HG03439 (cell line): Measurements from ENCODE around the gene ATF7IP2.
"Not testable (repeated sequence)": the region's sequence is repeated elsewhere in the genome, so short reads cannot be mapped to it uniquely, and the experiment has no call there.

Experiments used
- ATAC-seq: cut with Tn5 transposase; IDR thresholded peaks from one replicate; pipeline ENCODE4 v1.9.1; 2021; ENCODE audit warnings: mild to moderate bottlenecking, moderate library complexity; ENCODE audit not compliant: unreplicated experiment

Gene ATF7IP2

GRCh38 chr16:10505286-10505685 lies 119.4 kb downstream of the ATF7IP2 start:
- ATAC-seq = not testable (repeated sequence)

- peak; percentile 68 for ATAC-seq
Measured at GRCh38 chr16:10509534-10510025, 123.7 kb downstream of the ATF7IP2 start.

DNA sequence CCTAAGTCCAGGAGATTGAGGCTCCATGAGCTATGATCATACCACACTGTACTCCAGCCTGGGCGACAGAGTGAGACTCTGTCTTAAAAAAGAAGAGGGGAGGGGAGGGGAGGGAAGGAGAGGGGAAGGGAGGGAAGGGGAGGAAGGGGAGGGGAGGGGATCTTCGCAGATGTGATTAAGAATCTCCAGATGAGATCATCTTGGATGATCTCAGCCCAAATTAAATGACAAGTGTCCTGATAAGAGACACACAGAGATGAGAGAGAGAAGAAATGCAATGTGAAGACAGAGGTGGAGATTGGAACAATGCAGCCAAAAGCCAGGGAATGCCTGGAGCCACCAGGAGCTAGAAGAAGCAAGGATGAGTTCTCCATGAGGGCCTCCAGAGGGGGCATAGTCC lies 124.4 kb downstream of the ATF7IP2 start:
- no peak for ATAC-seq

GRCh38 chr16:10511829-10512228 lies 126.0 kb downstream of the ATF7IP2 start:
- ATAC-seq = no peak

GRCh38 chr16:10514369-10515055 lies 128.7 kb downstream of the ATF7IP2 start:
- no peak for ATAC-seq

GRCh38 chr16:10517868-10518267 lies 132.0 kb downstream of the ATF7IP2 start:
- no peak for ATAC-seq

GRCh38 chr16:10518479-10519041 lies 132.7 kb downstream of the ATF7IP2 start:
- no peak for ATAC-seq

- ATAC-seq = no peak
Measured at GRCh38 chr16:10519297-10519696, 133.4 kb downstream of the ATF7IP2 start.

GRCh38 chr16:10519929-10520868 lies 134.3 kb downstream of the ATF7IP2 start:
- no peak for ATAC-seq

- no peak for ATAC-seq
Measured at GRCh38 chr16:10520869-10521578, 135.2 kb downstream of the ATF7IP2 start.

DNA sequence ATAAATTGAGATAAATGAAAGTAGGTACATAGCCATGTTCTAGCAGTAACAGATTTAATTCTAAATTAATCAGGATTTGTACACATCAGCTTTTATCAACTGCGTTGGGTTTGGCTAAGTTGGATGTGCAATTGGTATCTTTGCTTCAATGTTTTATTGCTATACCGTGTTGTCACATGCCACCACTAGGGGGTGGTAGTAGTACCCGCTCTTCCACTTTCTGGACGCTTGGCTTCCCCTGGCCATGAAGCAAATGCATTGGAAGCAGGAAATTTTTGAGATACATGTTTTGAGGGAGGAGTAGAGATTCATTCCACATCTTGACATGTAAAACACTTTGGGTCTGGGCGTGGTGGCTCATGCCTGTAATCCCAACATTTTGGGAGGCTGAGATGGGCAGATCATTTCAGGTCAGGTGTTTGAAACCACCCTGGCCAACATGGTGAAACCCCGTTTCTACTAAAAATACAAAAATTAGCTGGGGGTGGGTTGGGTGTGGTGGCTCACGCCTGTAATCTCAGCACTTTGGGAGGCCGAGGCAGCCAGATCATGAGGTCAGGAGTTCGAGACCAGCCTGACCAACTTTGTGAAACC lies 135.9 kb downstream of the ATF7IP2 start:
- no peak for ATAC-seq

DNA sequence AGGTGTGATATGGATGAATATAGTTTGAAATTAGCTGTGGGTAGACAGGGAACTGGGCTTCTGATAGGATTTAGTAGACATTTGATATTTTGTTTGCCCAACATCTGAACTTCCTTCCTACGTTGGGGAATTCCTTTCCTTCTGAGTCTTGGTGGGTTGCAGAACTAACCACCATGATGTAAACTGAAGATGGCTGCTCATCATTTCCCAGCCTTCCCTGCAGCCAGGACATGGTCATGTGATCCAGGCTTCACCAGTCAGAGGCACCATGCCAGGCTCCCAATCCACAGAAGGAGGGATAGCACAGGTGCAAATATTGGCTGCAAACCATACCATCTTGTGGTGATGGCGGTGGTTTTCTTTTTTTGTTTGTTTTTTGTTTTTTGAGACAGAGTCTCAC lies 137.1 kb downstream of the ATF7IP2 start:
- ATAC-seq = no peak

- ATAC-seq = no peak
Measured at GRCh38 chr16:10525214-10525825, 139.5 kb downstream of the ATF7IP2 start.

- no peak for ATAC-seq
Measured at GRCh38 chr16:10526962-10527361, 141.1 kb downstream of the ATF7IP2 start.

DNA sequence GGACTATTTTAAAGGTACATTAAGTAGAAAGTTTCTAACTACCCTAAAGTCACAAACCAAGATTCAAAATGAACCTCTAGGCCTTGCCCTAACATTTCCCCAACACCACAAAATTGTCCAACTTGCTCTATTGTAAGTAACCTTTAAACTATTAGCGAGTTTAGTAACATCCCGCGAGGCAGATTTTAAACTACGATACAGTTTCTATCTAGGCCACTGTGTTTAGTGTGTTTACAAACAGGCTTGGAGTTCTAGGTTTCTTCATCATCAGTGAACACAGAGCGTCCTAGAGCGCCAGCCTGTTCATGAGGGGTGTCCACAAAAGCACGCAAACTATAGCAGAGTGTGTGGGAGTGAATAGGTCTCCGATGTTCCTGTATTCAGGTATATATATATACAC lies 142.8 kb downstream of the ATF7IP2 start:
- ATAC-seq = no peak

- no peak for ATAC-seq
Measured at GRCh38 chr16:10529895-10530669, 144.2 kb downstream of the ATF7IP2 start.

DNA sequence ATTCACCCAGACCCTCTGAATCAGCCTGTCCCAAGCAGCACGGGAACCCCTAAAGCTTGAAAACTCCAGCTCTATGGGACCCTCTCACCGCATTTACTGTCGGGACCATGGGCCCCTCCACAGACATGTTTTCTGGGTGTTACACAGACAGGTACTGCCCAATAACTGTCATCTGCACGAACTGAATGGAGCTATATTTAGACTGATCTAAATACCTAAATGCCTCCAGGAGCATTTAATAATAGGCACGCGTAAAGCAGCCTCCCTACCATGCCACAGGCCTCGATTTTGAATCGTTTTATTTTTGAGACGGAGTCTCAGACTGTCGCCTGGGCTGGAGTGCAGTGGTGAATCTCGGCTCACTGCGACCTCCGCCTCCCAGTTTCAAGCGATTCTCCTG lies 144.8 kb downstream of the ATF7IP2 start:
- no peak for ATAC-seq

- ATAC-seq = no peak
Measured at GRCh38 chr16:10531582-10531981, 145.7 kb downstream of the ATF7IP2 start.
